Hair follicle dermal papilla cell (primary cell): ENCODE data around the gene ERV3-1. TPM values are rescaled to one million over a fixed set of nuclear protein-coding genes. Genes with fewer than 3 reads are reported as not detected.

Experiments used
- small RNA-seq: library from RNA; depleted of rRNA; stranded (forward); fragments of <200 nt; gene quantifications from one replicate; pipeline ENCODE3, GENCODE V24; 2012
- total RNA-seq: library from RNA; depleted of rRNA; stranded (reverse); fragments of >200 nt; gene quantifications from 2 replicates; pipeline ENCODE4 v1.2.3, GENCODE V29; 2012

The ERV3-1 gene
- total RNA-seq, result 10.7 and 16.7 TPM in 2 replicates

GRCh38 chr7:65006094-65006992, at the start of gene ERV3-1:
ERV3-1 (minus strand) TSS chr7:65006687; CDS start chr7:64993026, 13,661 bp downstream.

GRCh38 chr7:64990936-64991335, 15.6 kb downstream of the ERV3-1 start, which contains the start of gene ZNF117:
ZNF117 (minus strand) TSS chr7:64991036.

Small RNA genes lying within 50 kb of the gene (small RNA-seq; reads per million reads assigned to genes)
- not detected for gene RNU6-1229P

Other genes starting within 250 kb of the ERV3-1 start
- gene ZNF138, start 212.3 kb downstream of the ERV3-1 start, total RNA-seq, result 2.6 and 3.3 TPM in 2 replicates
- gene ZNF273, start 103.4 kb downstream of the ERV3-1 start, total RNA-seq, result 2.1 and 2.7 TPM in 2 replicates
- gene ZNF117, start 15.7 kb downstream of the ERV3-1 start, total RNA-seq, result 5.6 and 6.2 TPM in 2 replicates